SK-N-SH (cell line): Measurements from ENCODE around the gene PRKD2. TPM values are rescaled to one million over a fixed set of nuclear protein-coding genes. Genes with fewer than 3 reads are reported as not detected.

ENCODE experiments used
- CTCF ChIA-PET: fragments of 300-600, 350-600 bp; formaldehyde crosslinking; extraction: SDS; loops from one replicate; lab custom pipeline; 2021; lab: Yijun Ruan, JAX
- POLR2A ChIA-PET: fragments of 350-600 bp; sonication (Branson Sonifier 250); formaldehyde crosslinking; extraction: SDS; loops from one replicate; lab custom pipeline; 2020; ENCODE audit warnings: antibody characterized with exemption, inconsistent platforms; lab: Yijun Ruan, JAX
- DNase-seq: peaks from one replicate; pipeline ENCODE4 v3.0.0; 2012
- H2AFZ ChIP-seq: fragments of 200-600 bp; sonication (generic); 2 replicates; pipeline ENCODE4 v1.8.1; 2016; ENCODE audit warnings: antibody characterized with exemption, mild to moderate bottlenecking, low read depth
- H3F3A ChIP-seq: fragments of 200-600 bp; sonication (generic); replicated peaks from 2 replicates; pipeline ENCODE3; 2016; ENCODE audit warnings: antibody characterized with exemption, mild to moderate bottlenecking; ENCODE audit not compliant: insufficient read depth
- H3K27ac ChIP-seq, 2 experiments: fragments of 200-500 bp in 1 of 2; fragments of 200-600 bp in 1 of 2; sonication (Bioruptor generic) in 1 of 2; sonication (generic), shearing (Covaris generic) in 1 of 2; 2 replicates each; pipeline versions ENCODE4 v1.5.1 to v1.6.1; 2014 to 2016; ENCODE audit warnings: low read depth in 2 of 2, inconsistent platforms in 1 of 2, low read length in 1 of 2, mild to moderate bottlenecking in 1 of 2, mixed read lengths in 1 of 2
- H3K27me3 ChIP-seq: fragments of 200-600 bp; sonication (generic), shearing (Covaris generic); 2 replicates; pipeline ENCODE4 v1.6.1; 2016; ENCODE audit warnings: mixed run types; ENCODE audit not compliant: insufficient read depth
- H3K36me3 ChIP-seq, 2 experiments: fragments of 200-500 bp in 1 of 2; fragments of 200-600 bp in 1 of 2; sonication (Bioruptor generic) in 1 of 2; sonication (generic) in 1 of 2; replicated peaks in 1 of 2; 2 replicates each; pipeline versions ENCODE3 to v1.5.1; 2014 to 2016; ENCODE audit warnings: low read length in 1 of 2, mild to moderate bottlenecking in 1 of 2; ENCODE audit not compliant: insufficient read depth in 2 of 2, control insufficient read depth in 1 of 2
- H3K4me1 ChIP-seq, 2 experiments: fragments of 200-500 bp in 1 of 2; fragments of 200-600 bp in 1 of 2; sonication (Bioruptor generic) in 1 of 2; sonication (generic), shearing (Covaris generic) in 1 of 2; 2 replicates each; pipeline versions ENCODE4 v1.5.1 to v1.6.1; 2014 to 2016; ENCODE audit warnings: low read depth in 1 of 2, low read length in 1 of 2, mixed run types in 1 of 2; ENCODE audit not compliant: insufficient read depth in 2 of 2, control insufficient read depth in 1 of 2
- H3K4me2 ChIP-seq: fragments of 200-600 bp; sonication (generic), shearing (Covaris generic); 2 replicates; pipeline ENCODE4 v1.6.1; 2017; ENCODE audit warnings: mixed run types
- H3K4me3 ChIP-seq, 2 experiments: fragments of 200-500 bp in 1 of 2; fragments of 200-600 bp in 1 of 2; sonication (Bioruptor generic) in 1 of 2; sonication (generic), shearing (Covaris generic) in 1 of 2; 2 replicates each; pipeline versions ENCODE4 v1.5.1 to v1.8.1; 2014 to 2016; ENCODE audit warnings: low read depth in 2 of 2, inconsistent platforms in 1 of 2, low read length in 1 of 2, mild to moderate bottlenecking in 1 of 2, mixed read lengths in 1 of 2, moderate library complexity in 1 of 2
- H3K79me2 ChIP-seq: fragments of 200-600 bp; sonication (generic); 2 replicates; pipeline ENCODE4 v1.8.1; 2017; ENCODE audit warnings: mild to moderate bottlenecking; ENCODE audit not compliant: insufficient read depth
- H3K9ac ChIP-seq: fragments of 200-600 bp; sonication (generic); 2 replicates; pipeline ENCODE4 v1.6.1; 2017; ENCODE audit warnings: mixed run types
- H3K9me2 ChIP-seq: fragments of 200-600 bp; sonication (generic); 2 replicates; pipeline ENCODE4 v1.6.1; 2017; ENCODE audit warnings: mixed run types
- H3K9me3 ChIP-seq: fragments of 200-600 bp; sonication (generic); 2 replicates; pipeline ENCODE4 v1.6.1; 2017; ENCODE audit warnings: mixed run types, mild to moderate bottlenecking, moderate library complexity
- H4K20me1 ChIP-seq: fragments of 200-600 bp; sonication (generic); 2 replicates; pipeline ENCODE4 v1.6.1; 2017; ENCODE audit warnings: mild to moderate bottlenecking, mixed run types; ENCODE audit not compliant: insufficient read depth
- CHD2 ChIP-seq: fragments of 150-350 bp; IDR thresholded peaks from 2 replicates; pipeline ENCODE4 v1.6.1; 2018; ENCODE audit warnings: low read length; ENCODE audit not compliant: partially characterized antibody
- ELF1 ChIP-seq: IDR thresholded peaks from 2 replicates; pipeline ENCODE4 v1.4.0; 2012
- GATA2 ChIP-seq: sonication (generic); formaldehyde crosslinking; IDR thresholded peaks from 2 replicates; pipeline ENCODE4 v1.5.0; 2020; ENCODE audit warnings: mild to moderate bottlenecking, missing genetic modification reagents
- IRF3 ChIP-seq: fragments of 150-350 bp; IDR thresholded peaks from 2 replicates; pipeline ENCODE4 v1.6.1; 2016; ENCODE audit warnings: mild to moderate bottlenecking, low read depth, low read length
- MEF2A ChIP-seq: IDR thresholded peaks from 2 replicates; pipeline ENCODE4 v1.4.0; 2012; ENCODE audit warnings: low read depth, borderline replicate concordance
- NRF1 ChIP-seq: IDR thresholded peaks from 2 replicates; pipeline ENCODE4 v1.6.1; 2012; ENCODE audit warnings: low read depth, mild to moderate bottlenecking, low read length
- RXRA ChIP-seq: IDR thresholded peaks from 2 replicates; pipeline ENCODE4 v1.4.0; 2012; ENCODE audit warnings: low read depth, mild to moderate bottlenecking, borderline replicate concordance
- USF1 ChIP-seq: IDR thresholded peaks from 2 replicates; pipeline ENCODE4 v1.4.0; 2012; ENCODE audit warnings: low read depth, borderline replicate concordance
- WGBS: methylation state at CpG from one replicate; pipeline ENCODE4 v1.1.6; 2017; ENCODE audit warnings: low lambda C conversion rate; 5-methylcytosine and 5-hydroxymethylcytosine counted together
- polyA plus RNA-seq, 3 experiments: library from polyadenylated mRNA; depleted of rRNA; stranded (reverse); fragments of >200 nt; gene quantifications; 2 replicates each; pipeline ENCODE4 v1.2.3, GENCODE V29; 2012
- TF ChIP-seq, protein P1 (sequence below): IDR thresholded peaks from 2 replicates; pipeline ENCODE4; 2012
- TF ChIP-seq, protein P2 (sequence below): IDR thresholded peaks from 2 replicates; pipeline ENCODE4 v1.4.0; 2012; ENCODE audit warnings: low read depth, borderline replicate concordance
- TF ChIP-seq, protein P3 (sequence below): IDR thresholded peaks from 2 replicates; pipeline ENCODE4 v1.4.0; 2012; ENCODE audit warnings: low read depth

The PRKD2 gene
- polyA plus RNA-seq, 1 of the 3 experiments (the other 2 are of a cell fraction) = 21.4 TPM

DNA sequence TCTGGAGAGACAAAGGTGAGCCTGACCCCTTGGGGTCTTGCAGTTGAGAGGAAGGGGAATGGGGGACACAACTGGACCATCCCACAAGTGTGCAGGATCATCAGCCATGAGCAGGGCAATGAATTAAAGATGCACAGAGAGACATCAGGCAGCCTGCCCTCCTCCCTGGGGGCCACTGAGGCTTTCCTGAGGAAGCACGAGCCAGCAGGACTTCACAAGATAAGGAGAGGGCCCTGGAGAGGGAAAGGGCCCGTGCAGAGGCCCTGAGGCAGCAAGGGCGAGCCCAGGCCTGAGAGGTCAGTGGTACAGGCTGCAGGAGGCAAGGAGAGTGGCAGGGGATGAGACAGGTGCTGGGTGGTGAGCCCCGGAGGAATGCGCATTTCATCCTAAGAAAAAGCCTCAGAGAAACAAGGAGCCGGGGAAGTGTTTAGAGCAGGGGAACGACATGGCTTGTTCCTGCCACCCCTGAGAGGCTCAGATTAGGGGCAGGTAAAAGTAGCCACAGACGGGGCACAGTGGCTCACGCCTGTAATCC is 9.0 kb upstream of the PRKD2 start:
- no peaks in the 10 kb centered on the region for H3K9me2 ChIP-seq
- H3K4me2 ChIP-seq = no peak overlapping the region
- DNase-seq = no peak
- no peaks in the 10 kb centered on the region for H3F3A ChIP-seq
- 98% methylated on average over 9 of the region's 9 CpGs for WGBS
- peaks cover 33% of the 10 kb centered on the region for H4K20me1 ChIP-seq
- H3K9ac ChIP-seq = no peak overlapping the region
- CTCF ChIA-PET = interaction anchor here (3.5 kb wide), 1 partner anchor 12 kb away, joined by 32 read pairs; no protein-coding TSS in a partner anchor
- H3K36me3 ChIP-seq = peaks cover 20 to 90% of the 10 kb centered on the region in 2 experiments
- H3K9me3 ChIP-seq = no peaks in the 10 kb centered on the region
- H3K79me2 ChIP-seq = peaks cover 15% of the 10 kb centered on the region; the same call in 1 of the 2 replicates
- no peak overlapping the region for H3K4me3 ChIP-seq
- TF ChIP-seq USF1 (no peak), ELF1 (no peak), RXRA (no peak), MEF2A (no peak), NRF1 (no peak)
- TF ChIP-seq, protein P1, sequence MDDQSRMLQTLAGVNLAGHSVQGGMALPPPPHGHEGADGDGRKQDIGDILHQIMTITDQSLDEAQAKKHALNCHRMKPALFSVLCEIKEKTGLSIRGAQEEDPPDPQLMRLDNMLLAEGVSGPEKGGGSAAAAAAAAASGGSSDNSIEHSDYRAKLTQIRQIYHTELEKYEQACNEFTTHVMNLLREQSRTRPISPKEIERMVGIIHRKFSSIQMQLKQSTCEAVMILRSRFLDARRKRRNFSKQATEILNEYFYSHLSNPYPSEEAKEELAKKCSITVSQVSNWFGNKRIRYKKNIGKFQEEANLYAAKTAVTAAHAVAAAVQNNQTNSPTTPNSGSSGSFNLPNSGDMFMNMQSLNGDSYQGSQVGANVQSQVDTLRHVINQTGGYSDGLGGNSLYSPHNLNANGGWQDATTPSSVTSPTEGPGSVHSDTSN = no peak
- TF ChIP-seq, protein P2, sequence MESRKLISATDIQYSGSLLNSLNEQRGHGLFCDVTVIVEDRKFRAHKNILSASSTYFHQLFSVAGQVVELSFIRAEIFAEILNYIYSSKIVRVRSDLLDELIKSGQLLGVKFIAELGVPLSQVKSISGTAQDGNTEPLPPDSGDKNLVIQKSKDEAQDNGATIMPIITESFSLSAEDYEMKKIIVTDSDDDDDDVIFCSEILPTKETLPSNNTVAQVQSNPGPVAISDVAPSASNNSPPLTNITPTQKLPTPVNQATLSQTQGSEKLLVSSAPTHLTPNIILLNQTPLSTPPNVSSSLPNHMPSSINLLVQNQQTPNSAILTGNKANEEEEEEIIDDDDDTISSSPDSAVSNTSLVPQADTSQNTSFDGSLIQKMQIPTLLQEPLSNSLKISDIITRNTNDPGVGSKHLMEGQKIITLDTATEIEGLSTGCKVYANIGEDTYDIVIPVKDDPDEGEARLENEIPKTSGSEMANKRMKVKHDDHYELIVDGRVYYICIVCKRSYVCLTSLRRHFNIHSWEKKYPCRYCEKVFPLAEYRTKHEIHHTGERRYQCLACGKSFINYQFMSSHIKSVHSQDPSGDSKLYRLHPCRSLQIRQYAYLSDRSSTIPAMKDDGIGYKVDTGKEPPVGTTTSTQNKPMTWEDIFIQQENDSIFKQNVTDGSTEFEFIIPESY = no peak
- TF ChIP-seq, all 33 proteins: peak for 0
- H3K27me3 ChIP-seq = no peaks in the 10 kb centered on the region
- POLR2A ChIA-PET = no interaction called here
- peaks cover 0 to 3% of the 10 kb centered on the region in 2 experiments; a peak in 1 of 4 replicates for H3K4me1 ChIP-seq
- H2AFZ ChIP-seq = no peak overlapping the region
- no peak overlapping the region for H3K27ac ChIP-seq

GRCh38 chr19:46725036-46725820 is 8.3 kb upstream of the PRKD2 start:
- H3K4me2 ChIP-seq = no peak overlapping the region
- 92% methylated on average over 10 of the region's 26 CpGs for WGBS
- peaks cover 15% of the 10 kb centered on the region; the same call in 1 of the 2 replicates for H3K79me2 ChIP-seq
- TF ChIP-seq CHD2 (no peak), GATA2 (CRISPR knock-in tag) (no peak), IRF3 (no peak)
- TF ChIP-seq, protein P3, sequence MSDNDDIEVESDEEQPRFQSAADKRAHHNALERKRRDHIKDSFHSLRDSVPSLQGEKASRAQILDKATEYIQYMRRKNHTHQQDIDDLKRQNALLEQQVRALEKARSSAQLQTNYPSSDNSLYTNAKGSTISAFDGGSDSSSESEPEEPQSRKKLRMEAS = no peak
- H4K20me1 ChIP-seq = peaks cover 26% of the 10 kb centered on the region
- no peaks in the 10 kb centered on the region for H3K9me3 ChIP-seq
- H3K27ac ChIP-seq = no peak overlapping the region
- H3K9me2 ChIP-seq = no peaks in the 10 kb centered on the region
- DNase-seq = no peak
- H3K4me1 ChIP-seq = peaks cover 0 to 3% of the 10 kb centered on the region in 2 experiments; a peak in 1 of 4 replicates
- H3K27me3 ChIP-seq = no peaks in the 10 kb centered on the region
- ChIA-PET CTCF (interaction anchor here (0.9 to 1.8 kb wide), 2 partner anchors 18 to 63 kb away, joined by 3 to 7 read pairs; partner anchors contain the start of gene DACT3), POLR2A (no interaction called here)
- no peaks in the 10 kb centered on the region for H3F3A ChIP-seq
- no peak overlapping the region for H3K4me3 ChIP-seq
- H3K9ac ChIP-seq = no peak overlapping the region
- no peak overlapping the region for H2AFZ ChIP-seq
- H3K36me3 ChIP-seq = peaks cover 20 to 91% of the 10 kb centered on the region in 2 experiments
